Endodermal cell (in vitro differentiated cells): ENCODE results near the gene SYF2. TPM values are rescaled to one million over a fixed set of nuclear protein-coding genes. Genes with fewer than 3 reads are reported as not detected.
A peak's percentile ranks its signal among the peaks of the same experiment; 100 is the strongest.

Experiments
- DNase-seq: peaks from one replicate; pipeline ENCODE4 v3.0.0-alpha.2; 2017
- H3K27ac ChIP-seq: 2 replicates; pipeline ENCODE4 v1.5.1; 2013; ENCODE audit warnings: mild to moderate bottlenecking, low read depth, low read length, moderate library complexity
- H3K27me3 ChIP-seq: 2 replicates; pipeline ENCODE4 v1.6.1; 2013; ENCODE audit warnings: mild to moderate bottlenecking, low read length, moderate library complexity; ENCODE audit not compliant: insufficient read depth, control insufficient read depth, poor library complexity, severe bottlenecking
- H3K36me3 ChIP-seq: 2 replicates; pipeline ENCODE4 v1.7.0; 2013; ENCODE audit warnings: mild to moderate bottlenecking, low read length, moderate library complexity; ENCODE audit not compliant: control insufficient read depth, insufficient read depth
- H3K4me1 ChIP-seq: one replicate; pipeline ENCODE4 v1.7.0; 2013; ENCODE audit warnings: low read length; ENCODE audit not compliant: control insufficient read depth, insufficient read depth
- H3K4me3 ChIP-seq: 2 replicates; pipeline ENCODE4 v1.5.1; 2013; ENCODE audit warnings: mild to moderate bottlenecking, low read length, moderate library complexity
- H3K9ac ChIP-seq: 2 replicates; pipeline ENCODE4 v1.6.1; 2013; ENCODE audit warnings: mild to moderate bottlenecking, low read length, moderate library complexity; ENCODE audit not compliant: poor library complexity, severe bottlenecking; ENCODE audit errors: extremely low read depth
- H3K9me3 ChIP-seq: 2 replicates; pipeline ENCODE4 v1.6.1; 2013; ENCODE audit warnings: mild to moderate bottlenecking, low read length, moderate library complexity; ENCODE audit not compliant: control insufficient read depth
- H3K27ac Mint-ChIP-seq: 2 replicates; pipeline ENCODE4 v1.8.0; 2020; ENCODE audit warnings: mixed read lengths
- H3K27me3 Mint-ChIP-seq: 2 replicates; pipeline ENCODE4 v1.8.0; 2021; ENCODE audit warnings: mild to moderate bottlenecking, mixed read lengths; ENCODE audit not compliant: insufficient read depth
- H3K36me3 Mint-ChIP-seq: 2 replicates; pipeline ENCODE4 v1.8.0; 2020; ENCODE audit warnings: low read depth, mixed read lengths
- H3K4me1 Mint-ChIP-seq: 2 replicates; pipeline ENCODE4 v1.8.0; 2020; ENCODE audit warnings: mixed read lengths
- H3K4me3 Mint-ChIP-seq: 2 replicates; pipeline ENCODE4 v1.8.0; 2020; ENCODE audit warnings: mild to moderate bottlenecking, moderate library complexity, mixed read lengths
- H3K9me3 Mint-ChIP-seq: 2 replicates; pipeline ENCODE4 v1.8.0; 2020; ENCODE audit warnings: mild to moderate bottlenecking, mixed read lengths
- WGBS, 2 experiments: methylation state at CpG; one replicate each; pipeline versions ENCODE4 v1.1.5 to v1.1.7; 2013; ENCODE audit warnings: missing lambda C conversion rate in 2 of 2, mixed read lengths in 1 of 2; ENCODE audit not compliant: insufficient coverage in 1 of 2, insufficient read length in 1 of 2; 5-methylcytosine and 5-hydroxymethylcytosine counted together
- total RNA-seq, 2 donors: library from RNA; stranded (reverse); fragmentation: NEBNext Ultra II Directional in 1 of 2; extraction: Animal tissue kit (Norgen Biotek cat#: 25700) in 1 of 2; gene quantifications; 2 replicates in 1 of 2; 3 replicates in 1 of 2; pipeline ENCODE4 v1.2.1, GENCODE V29; 2021
- TF ChIP-seq, protein P1 (sequence below): fragments of 200-600 bp; sonication (generic); conservative IDR thresholded peaks from 2 replicates; pipeline ENCODE4 v1.5.0; 2021; ENCODE audit warnings: antibody characterized with exemption, mild to moderate bottlenecking

Gene SYF2
- total RNA-seq, 2 donors from 2014 or later = 36.4 to 38.0 TPM

DNA sequence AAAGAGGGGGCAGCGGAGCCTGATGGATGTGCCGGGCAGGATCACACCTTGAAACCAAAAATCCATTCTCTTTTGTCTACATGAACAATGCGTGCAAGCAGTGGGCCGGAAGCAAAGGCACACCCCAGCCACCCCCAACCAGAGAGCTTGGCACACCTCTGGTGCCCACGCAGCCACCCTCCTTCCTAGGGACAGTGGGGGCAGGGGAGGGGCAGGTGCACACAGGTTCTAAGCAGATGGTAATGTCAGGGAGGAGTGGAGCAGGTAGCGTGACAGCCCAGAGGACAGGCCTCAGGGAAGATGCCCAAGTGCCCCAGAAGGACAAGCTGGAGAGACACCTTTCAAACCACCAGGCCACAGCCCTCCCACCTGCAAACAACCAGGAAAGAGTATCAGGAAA, 36.5 kb downstream of the SYF2 start:
- Histone ChIP-seq H3K36me3 (no peaks in the 10 kb centered on the region), H3K9ac (no peak overlapping the region), H3K27ac (no peak overlapping the region), H3K4me3 (no peak overlapping the region), H3K4me1 (peaks cover 26% of the 10 kb centered on the region), H3K9me3 (no peaks in the 10 kb centered on the region), H3K27me3 (no peaks in the 10 kb centered on the region)
- no peak for DNase-seq
- no peaks in the 10 kb centered on the region for H3K27me3 Mint-ChIP-seq
- no peaks in the 10 kb centered on the region for H3K36me3 Mint-ChIP-seq
- peaks cover 54% of the 10 kb centered on the region for H3K4me1 Mint-ChIP-seq
- no peaks in the 10 kb centered on the region for H3K9me3 Mint-ChIP-seq
- TF ChIP-seq, protein P1, sequence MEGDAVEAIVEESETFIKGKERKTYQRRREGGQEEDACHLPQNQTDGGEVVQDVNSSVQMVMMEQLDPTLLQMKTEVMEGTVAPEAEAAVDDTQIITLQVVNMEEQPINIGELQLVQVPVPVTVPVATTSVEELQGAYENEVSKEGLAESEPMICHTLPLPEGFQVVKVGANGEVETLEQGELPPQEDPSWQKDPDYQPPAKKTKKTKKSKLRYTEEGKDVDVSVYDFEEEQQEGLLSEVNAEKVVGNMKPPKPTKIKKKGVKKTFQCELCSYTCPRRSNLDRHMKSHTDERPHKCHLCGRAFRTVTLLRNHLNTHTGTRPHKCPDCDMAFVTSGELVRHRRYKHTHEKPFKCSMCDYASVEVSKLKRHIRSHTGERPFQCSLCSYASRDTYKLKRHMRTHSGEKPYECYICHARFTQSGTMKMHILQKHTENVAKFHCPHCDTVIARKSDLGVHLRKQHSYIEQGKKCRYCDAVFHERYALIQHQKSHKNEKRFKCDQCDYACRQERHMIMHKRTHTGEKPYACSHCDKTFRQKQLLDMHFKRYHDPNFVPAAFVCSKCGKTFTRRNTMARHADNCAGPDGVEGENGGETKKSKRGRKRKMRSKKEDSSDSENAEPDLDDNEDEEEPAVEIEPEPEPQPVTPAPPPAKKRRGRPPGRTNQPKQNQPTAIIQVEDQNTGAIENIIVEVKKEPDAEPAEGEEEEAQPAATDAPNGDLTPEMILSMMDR = no peak
- no peak overlapping the region for H3K4me3 Mint-ChIP-seq
- WGBS, 2 experiments = 98 to 100% methylated on average over 1 to 6 of the region's 6 CpGs
- no peak overlapping the region for H3K27ac Mint-ChIP-seq

DNA sequence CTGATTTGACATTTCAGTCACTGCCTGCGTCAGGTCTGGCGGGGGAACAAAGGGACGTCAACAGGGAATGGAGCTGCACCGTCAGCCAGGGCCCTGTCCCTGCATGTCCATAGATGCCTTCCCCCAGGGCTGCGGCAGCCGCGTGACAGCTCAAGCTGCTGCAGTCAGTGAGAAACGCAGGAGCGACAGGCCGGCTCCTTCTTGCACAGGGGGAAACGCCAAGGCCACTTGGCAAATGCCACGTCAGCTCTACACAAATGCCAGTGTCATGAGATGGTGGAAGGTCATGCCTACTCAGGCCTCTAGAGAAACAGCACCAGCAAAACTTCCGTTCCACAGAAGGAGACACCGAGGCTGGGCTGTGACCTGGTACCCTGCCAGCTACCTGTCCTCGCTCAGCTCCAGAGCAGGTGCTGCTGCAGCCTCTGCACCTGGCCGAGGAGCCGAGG, 37.7 kb downstream of the SYF2 start:
- H3K4me1 Mint-ChIP-seq = peaks cover 47% of the 10 kb centered on the region
- no peaks in the 10 kb centered on the region for H3K27me3 Mint-ChIP-seq
- H3K4me3 Mint-ChIP-seq = no peak overlapping the region
- no peaks in the 10 kb centered on the region for H3K9me3 Mint-ChIP-seq
- no peak overlapping the region for H3K4me3 ChIP-seq
- WGBS, 2 experiments = 89 to 93% methylated on average over 12 to 17 of the region's 17 CpGs
- DNase-seq = no peak
- H3K36me3 Mint-ChIP-seq = no peaks in the 10 kb centered on the region
- H3K4me1 ChIP-seq = peaks cover 20% of the 10 kb centered on the region
- peak overlapping the region; percentile 32 for H3K27ac Mint-ChIP-seq
- no peak overlapping the region for H3K27ac ChIP-seq
- TF ChIP-seq, protein P1 = no peak
- H3K27me3 ChIP-seq = no peaks in the 10 kb centered on the region
- no peak overlapping the region for H3K9ac ChIP-seq
- no peaks in the 10 kb centered on the region for H3K36me3 ChIP-seq
- no peaks in the 10 kb centered on the region for H3K9me3 ChIP-seq

GRCh38 chr1:25194054-25194453, 38.2 kb downstream of the SYF2 start:
- Mint-ChIP-seq H3K4me3 (no peak overlapping the region), H3K9me3 (no peaks in the 10 kb centered on the region), H3K4me1 (peaks cover 42% of the 10 kb centered on the region), H3K27me3 (no peaks in the 10 kb centered on the region), H3K27ac (peak overlapping the region; percentile 32), H3K36me3 (no peaks in the 10 kb centered on the region)
- H3K9me3 ChIP-seq = no peaks in the 10 kb centered on the region
- no peak overlapping the region for H3K27ac ChIP-seq
- no peak overlapping the region for H3K4me3 ChIP-seq
- H3K9ac ChIP-seq = no peak overlapping the region
- DNase-seq = no peak
- TF ChIP-seq, protein P1 = no peak
- no peaks in the 10 kb centered on the region for H3K27me3 ChIP-seq
- peaks cover 16% of the 10 kb centered on the region for H3K4me1 ChIP-seq
- 91 to 92% methylated on average over 4 to 8 of the region's 8 CpGs for WGBS, 2 experiments
- no peaks in the 10 kb centered on the region for H3K36me3 ChIP-seq
